Thyroid gland (tissue), 4 donors: ENCODE results near the gene FBXO5.

Experiments used
- CTCF ChIP-seq, 6 experiments: fragments of 200-600 bp in 3 of 6; fragments of 450-650 bp in 3 of 6; sonication (generic) in 3 of 6; IDR thresholded peaks; one replicate each; pipeline ENCODE4 v1.5.1; 2016 to 2019; ENCODE audit warnings: antibody characterized with exemption in 6 of 6, mild to moderate bottlenecking in 2 of 6, inconsistent platforms in 1 of 6, moderate library complexity in 1 of 6
- POLR2A ChIP-seq, 2 donors: fragments of 450-650 bp; IDR thresholded peaks; one replicate each; pipeline ENCODE4 v1.6.1; 2017; ENCODE audit warnings: antibody characterized with exemption in 2 of 2, mild to moderate bottlenecking in 2 of 2, moderate library complexity in 1 of 2

GRCh38 chr6:153028286-153028685, 45.4 kb upstream of the FBXO5 start:
- TF ChIP-seq CTCF (IDR thresholded peaks at IDR 0.05) (no peak), POLR2A (IDR thresholded peaks at IDR 0.05) (no peak)
